Esophagus muscularis mucosa (tissue), 4 donors: ENCODE measurements around the gene FBXO31. TPM values are rescaled to one million over a fixed set of nuclear protein-coding genes. Genes with fewer than 3 reads are reported as not detected.
A peak's percentile ranks its signal among the peaks of the same experiment; 100 is the strongest.
"Not testable (repeated sequence)": the region's sequence is repeated elsewhere in the genome, so short reads cannot be mapped to it uniquely, and the experiment has no call there.

ENCODE experiments used
- DNase-seq: peaks from one replicate; pipeline ENCODE4 v3.0.0-alpha.2; 2017; ENCODE audit errors: extremely low spot score
- H3K27ac ChIP-seq, 4 donors: fragments of 200-600 bp; sonication (generic); replicated peaks in 1 of 4; 1 replicate in 3 of 4; 2 replicates in 1 of 4; pipeline ENCODE4 v1.5.1; 2016 to 2019; ENCODE audit warnings: mild to moderate bottlenecking in 1 of 4
- H3K27me3 ChIP-seq, 4 donors: fragments of 200-600 bp; sonication (generic); one replicate each; pipeline versions ENCODE4 v1.5.1 to v1.6.0; 2016 to 2019
- H3K36me3 ChIP-seq, 4 donors: fragments of 200-600 bp; sonication (generic); one replicate each; pipeline ENCODE4 v1.5.1; 2016 to 2019
- H3K4me1 ChIP-seq, 4 donors: fragments of 200-600 bp; sonication (generic); one replicate each; pipeline ENCODE4 v1.5.1; 2016 to 2019
- H3K4me3 ChIP-seq, 4 donors: fragments of 200-600 bp; sonication (generic); 1 replicate in 2 of 4; 2 replicates in 2 of 4; pipeline ENCODE4 v1.5.1; 2016 to 2019; ENCODE audit warnings: mild to moderate bottlenecking in 4 of 4, moderate library complexity in 1 of 4
- H3K9me3 ChIP-seq, 4 donors: fragments of 200-600 bp; sonication (generic); 1 replicate in 3 of 4; 2 replicates in 1 of 4; pipeline ENCODE4 v1.5.1; 2016 to 2019
- EP300 ChIP-seq: sonication (generic); formaldehyde crosslinking; IDR thresholded peaks from one replicate; pipeline ENCODE4 v1.6.1; 2017; ENCODE audit warnings: antibody characterized with exemption
- POLR2A ChIP-seq: fragments of 450-650 bp; IDR thresholded peaks from one replicate; pipeline ENCODE4 v1.6.1; 2017; ENCODE audit warnings: antibody characterized with exemption, moderate library complexity, mild to moderate bottlenecking, low read depth
- POLR2AphosphoS5 ChIP-seq, 2 donors: sonication (generic); formaldehyde crosslinking; IDR thresholded peaks; one replicate each; pipeline ENCODE4 v1.6.1; 2017; ENCODE audit warnings: antibody characterized with exemption in 2 of 2
- WGBS: methylation state at CpG from one replicate; pipeline ENCODE4 v1.1.5; 2018; 5-methylcytosine and 5-hydroxymethylcytosine counted together
- intact Hi-C: fragments of 100-400 bp; cut with DNase I; formaldehyde crosslinking; loops from one replicate; pipeline ENCODE4 v1.15.1; 2023
- total RNA-seq, 4 donors: library from RNA; depleted of rRNA; stranded (reverse); fragments of >200 nt; gene quantifications; one replicate each; pipeline versions ENCODE4 v1.1.0 to v1.2.1, GENCODE V29; 2016
- TF ChIP-seq, protein P1 (sequence below), 3 experiments: fragments of 200-600 bp in 2 of 3; fragments of 450-650 bp in 1 of 3; sonication (generic) in 2 of 3; IDR thresholded peaks; one replicate each; pipeline ENCODE4 v1.5.1; 2017 to 2019; ENCODE audit warnings: antibody characterized with exemption in 3 of 3, mild to moderate bottlenecking in 2 of 3, moderate library complexity in 1 of 3

Gene FBXO31
- total RNA-seq, 4 donors from 2014 or later: 68.8 to 173 (median 102) TPM

DNA sequence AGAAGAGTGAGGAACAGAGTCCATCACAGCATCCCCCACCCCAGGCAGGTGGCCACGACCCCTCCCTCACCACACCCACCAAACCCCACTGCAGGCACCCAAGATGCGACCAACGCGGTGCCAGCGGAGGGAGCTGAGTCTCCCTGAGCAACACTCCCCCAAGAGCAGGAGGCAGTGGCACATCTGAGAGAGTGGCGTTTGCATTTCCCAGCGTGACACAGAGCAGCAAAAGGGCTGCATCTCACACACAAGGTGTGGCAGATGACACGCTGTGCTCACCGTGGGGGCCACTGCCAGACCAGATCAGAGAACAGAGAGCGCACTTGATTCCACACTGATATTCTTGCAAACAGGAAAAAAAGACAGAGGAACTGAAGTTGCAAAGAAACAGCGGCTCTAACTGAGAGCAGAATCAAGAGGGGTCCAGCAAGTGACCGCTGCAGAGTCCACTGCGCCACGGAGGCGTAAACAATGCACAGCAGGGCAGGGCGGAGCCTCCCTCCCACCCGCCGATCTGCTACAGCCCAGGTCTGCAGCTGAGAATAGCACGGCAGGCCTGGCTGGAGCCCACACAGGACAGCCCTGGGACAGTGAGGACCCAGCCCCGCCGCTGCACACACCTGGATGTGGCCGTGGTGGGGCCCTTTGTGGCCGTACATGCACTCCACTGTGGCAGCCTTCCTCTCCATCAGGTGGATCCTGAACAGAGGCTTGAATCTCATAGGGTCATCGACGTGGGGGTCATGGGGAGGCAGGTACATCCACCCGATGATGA is 40.4 kb downstream of the FBXO31 start:
- Histone ChIP-seq H3K9me3 (no peaks in the 10 kb centered on the region), H3K27ac (peak overlapping the region in 1 of 4 donors; percentile 58), H3K4me1 (peaks cover 22 to 27% (median 24%) of the 10 kb centered on the region in 4 donors), H3K36me3 (peaks cover 44 to 94% (median 80%) of the 10 kb centered on the region in 4 donors), H3K27me3 (no peaks in the 10 kb centered on the region), H3K4me3 (no peak overlapping the region)
- DNase-seq: no peak
- 77% methylated on average over 20 of the region's 26 CpGs for WGBS
- intact Hi-C loops: no loop called here
- no peak for TF ChIP-seq POLR2AphosphoS5 (IDR thresholded peaks at IDR 0.05)
- no peak for TF ChIP-seq POLR2A
- TF ChIP-seq, protein P1, sequence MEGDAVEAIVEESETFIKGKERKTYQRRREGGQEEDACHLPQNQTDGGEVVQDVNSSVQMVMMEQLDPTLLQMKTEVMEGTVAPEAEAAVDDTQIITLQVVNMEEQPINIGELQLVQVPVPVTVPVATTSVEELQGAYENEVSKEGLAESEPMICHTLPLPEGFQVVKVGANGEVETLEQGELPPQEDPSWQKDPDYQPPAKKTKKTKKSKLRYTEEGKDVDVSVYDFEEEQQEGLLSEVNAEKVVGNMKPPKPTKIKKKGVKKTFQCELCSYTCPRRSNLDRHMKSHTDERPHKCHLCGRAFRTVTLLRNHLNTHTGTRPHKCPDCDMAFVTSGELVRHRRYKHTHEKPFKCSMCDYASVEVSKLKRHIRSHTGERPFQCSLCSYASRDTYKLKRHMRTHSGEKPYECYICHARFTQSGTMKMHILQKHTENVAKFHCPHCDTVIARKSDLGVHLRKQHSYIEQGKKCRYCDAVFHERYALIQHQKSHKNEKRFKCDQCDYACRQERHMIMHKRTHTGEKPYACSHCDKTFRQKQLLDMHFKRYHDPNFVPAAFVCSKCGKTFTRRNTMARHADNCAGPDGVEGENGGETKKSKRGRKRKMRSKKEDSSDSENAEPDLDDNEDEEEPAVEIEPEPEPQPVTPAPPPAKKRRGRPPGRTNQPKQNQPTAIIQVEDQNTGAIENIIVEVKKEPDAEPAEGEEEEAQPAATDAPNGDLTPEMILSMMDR (IDR thresholded peaks at IDR 0.05): no peak
- no peak for TF ChIP-seq EP300

DNA sequence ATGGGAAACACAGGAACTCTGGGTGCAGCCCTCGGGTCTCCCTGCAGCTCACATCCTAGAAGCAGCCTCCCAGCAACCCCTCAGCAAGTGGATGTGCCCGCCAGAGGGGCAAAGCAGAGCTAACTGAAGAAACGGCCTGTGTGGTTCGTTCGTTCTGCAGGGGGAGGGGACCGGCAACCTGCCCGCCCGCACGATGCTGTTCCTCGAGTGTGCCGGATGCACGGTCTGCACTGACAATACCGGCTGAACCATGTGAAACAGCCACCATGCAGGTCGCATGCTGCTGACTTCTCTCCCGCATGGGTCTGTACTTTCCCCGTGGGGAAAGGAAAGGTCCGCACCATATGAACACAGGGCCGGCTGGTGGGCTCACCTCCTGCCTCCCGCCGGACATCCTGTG is 41.1 kb downstream of the FBXO31 start:
- TF ChIP-seq POLR2AphosphoS5 (IDR thresholded peaks at IDR 0.05) (no peak), EP300 (no peak), POLR2A (no peak)
- TF ChIP-seq, protein P1 (IDR thresholded peaks at IDR 0.05): no peak
- intact Hi-C loops: no loop called here
- H3K27me3 ChIP-seq: no peaks in the 10 kb centered on the region
- peaks cover 44 to 91% (median 82%) of the 10 kb centered on the region in 4 donors for H3K36me3 ChIP-seq
- peaks cover 24 to 27% (median 24%) of the 10 kb centered on the region in 4 donors for H3K4me1 ChIP-seq
- H3K4me3 ChIP-seq: no peak overlapping the region
- no peaks in the 10 kb centered on the region for H3K9me3 ChIP-seq
- no peak overlapping the region for H3K27ac ChIP-seq
- 91% methylated on average over 11 of the region's 20 CpGs for WGBS
- DNase-seq: no peak

DNA sequence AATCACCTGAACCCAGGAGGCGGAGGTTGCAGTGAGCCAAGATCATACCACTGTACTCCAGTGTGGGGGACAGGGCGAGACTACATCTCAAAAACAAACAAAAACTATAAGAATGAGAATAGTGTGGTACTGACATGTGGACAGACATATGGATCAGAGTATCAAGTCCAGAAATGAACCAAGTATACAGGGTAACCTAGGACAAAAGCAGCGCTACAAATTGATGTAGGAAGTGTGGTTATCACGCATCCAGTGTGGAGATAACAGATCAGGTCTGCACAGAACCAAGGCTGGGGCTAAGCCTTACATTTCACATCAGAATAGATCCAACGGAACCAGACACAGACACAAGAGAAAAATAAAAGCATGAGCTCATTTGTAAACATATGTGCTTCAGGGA is 43.4 kb downstream of the FBXO31 start:
- 96% methylated on average over 5 of the region's 5 CpGs for WGBS
- intact Hi-C loops: no loop called here

DNA sequence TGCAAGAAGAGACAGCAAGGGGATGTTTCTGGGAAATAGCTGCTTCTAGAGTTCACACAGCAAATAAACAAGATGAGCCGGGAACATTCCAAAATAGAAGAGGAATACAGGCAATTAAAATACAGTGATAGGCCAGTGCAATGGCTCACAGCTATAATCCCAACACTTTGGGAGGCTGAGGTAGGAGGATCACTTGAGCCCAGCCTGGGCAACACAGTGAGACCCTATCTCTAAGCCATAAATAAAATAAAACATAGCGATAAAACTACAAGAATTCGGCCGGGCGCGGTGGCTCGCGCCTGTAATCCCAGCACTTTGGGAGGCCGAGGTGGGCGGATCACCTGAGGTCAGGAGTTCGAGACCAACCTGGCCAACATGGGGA is 43.9 kb downstream of the FBXO31 start:
- H3K4me3 ChIP-seq, H3K27ac ChIP-seq, DNase-seq, H3K9me3 ChIP-seq, intact Hi-C loops, H3K27me3 ChIP-seq: not testable (repeated sequence)
- WGBS: 97% methylated on average over 11 of the region's 11 CpGs
- H3K4me1 ChIP-seq: peaks cover 7 to 12% (median 9%) of the 10 kb centered on the region in 4 donors
- peaks cover 51 to 91% (median 84%) of the 10 kb centered on the region in 4 donors for H3K36me3 ChIP-seq

More for the DNA sequence above, 43.4 kb downstream of the FBXO31 start:
- peaks cover 46 to 87% (median 83%) of the 10 kb centered on the region in 4 donors for H3K36me3 ChIP-seq
- H3K9me3 ChIP-seq: no peaks in the 10 kb centered on the region
- TF ChIP-seq POLR2AphosphoS5 (IDR thresholded peaks at IDR 0.05): no peak
- TF ChIP-seq, protein P1 (IDR thresholded peaks at IDR 0.05): no peak
- no peak for TF ChIP-seq EP300
- no peak for TF ChIP-seq POLR2A
- no peak overlapping the region for H3K4me3 ChIP-seq
- no peak for DNase-seq
- no peak overlapping the region for H3K27ac ChIP-seq
- no peaks in the 10 kb centered on the region for H3K27me3 ChIP-seq
- peaks cover 11 to 17% (median 14%) of the 10 kb centered on the region in 4 donors for H3K4me1 ChIP-seq

DNA sequence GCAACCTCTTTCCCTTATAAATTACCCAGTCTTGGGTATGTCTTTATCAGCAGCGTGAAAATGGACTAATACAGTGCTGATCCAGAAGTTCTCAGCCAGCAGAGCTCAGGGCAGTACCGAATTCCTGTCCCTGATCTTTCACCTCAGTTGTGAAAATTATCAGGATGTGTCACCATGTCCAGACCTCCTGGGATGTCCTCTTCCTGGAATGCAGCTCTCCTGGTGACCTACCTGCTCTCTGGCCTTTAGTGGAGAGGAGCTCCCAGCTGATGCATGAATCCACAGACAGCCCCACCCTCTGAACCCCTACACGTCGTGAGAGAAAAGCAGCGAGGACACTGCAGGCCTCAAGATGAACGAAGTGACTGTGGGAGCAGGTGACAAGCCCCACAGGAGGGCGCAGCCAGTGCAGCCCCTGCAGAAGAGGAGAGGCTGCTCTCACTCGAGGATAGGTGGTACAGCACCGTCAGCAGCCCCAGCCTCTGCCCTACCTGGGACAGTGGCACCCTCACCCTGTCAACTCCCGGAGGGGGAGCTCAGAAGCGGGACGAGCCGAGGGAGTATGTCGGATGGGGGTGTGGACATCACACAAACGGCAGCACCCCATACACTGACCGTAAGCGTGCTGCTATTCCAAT is 44.4 kb downstream of the FBXO31 start:
- H3K36me3 ChIP-seq: peaks cover 56 to 94% (median 86%) of the 10 kb centered on the region in 4 donors
- no peak overlapping the region for H3K4me3 ChIP-seq
- intact Hi-C loops: no loop called here
- no peaks in the 10 kb centered on the region for H3K27me3 ChIP-seq
- TF ChIP-seq POLR2A: no peak
- TF ChIP-seq, protein P1 (IDR thresholded peaks at IDR 0.05): no peak
- TF ChIP-seq POLR2AphosphoS5 (IDR thresholded peaks at IDR 0.05): no peak
- no peak for DNase-seq
- H3K9me3 ChIP-seq: no peaks in the 10 kb centered on the region
- no peak overlapping the region for H3K27ac ChIP-seq
- 92% methylated on average over 17 of the region's 17 CpGs for WGBS
- H3K4me1 ChIP-seq: peaks cover 4 to 7% (median 4%) of the 10 kb centered on the region in 4 donors
